ENCODE results near the gene ESYT3.

The ESYT3 gene

GRCh38 chr3:138401834-138402233 lies 32.6 kb upstream of the ESYT3 start:
- Histone ChIP-seq H3K4me3 (ENCODE audit: control insufficient read depth in 1 of 7, extremely low read depth in 1 of 7, insufficient read depth in 4 of 7, low read depth in 2 of 7, low read length in 6 of 7) (no peak overlapping the region), H3K4me1 (ENCODE audit: control extremely low read depth in 1 of 4, control insufficient read depth in 4 of 4, insufficient read depth in 4 of 4, low read length in 3 of 4) (no peaks in the 10 kb centered on the region), H3K9me3 (ENCODE audit: control extremely low read depth in 1 of 5, control insufficient read depth in 4 of 5, insufficient read depth in 2 of 5, low read depth in 1 of 5, low read length in 4 of 5) (no peaks in the 10 kb centered on the region), H3K36me3 (ENCODE audit: control insufficient read depth in 4 of 4, insufficient read depth in 4 of 4, low read length in 3 of 4) (no peaks in the 10 kb centered on the region), H3K27ac (ENCODE audit: insufficient read depth in 1 of 2, low read depth in 1 of 2, low read length in 2 of 2, poor library complexity in 1 of 2, severe bottlenecking in 2 of 2) (no peak overlapping the region), H3K27me3 (replicated peaks in 2 of 5; ENCODE audit: control insufficient read depth in 4 of 5, insufficient read depth in 5 of 5, low read length in 4 of 5) (no peaks in the 10 kb centered on the region)
- CTCF ChIA-PET: interaction anchor here (0.6 to 2.2 kb wide), 2 partner anchors 15 to 16 kb away, joined by 3 to 8 read pairs; no protein-coding TSS in a partner anchor
- no peak for DNase-seq
- WGBS (ENCODE audit: insufficient coverage): 100% methylated on average over 1 of the region's 7 CpGs
- POLR2A ChIA-PET: no interaction called here

GRCh38 chr3:138404121-138404520 lies 30.3 kb upstream of the ESYT3 start:
- H3K27ac ChIP-seq (ENCODE audit: insufficient read depth in 1 of 2, low read depth in 1 of 2, low read length in 2 of 2, poor library complexity in 1 of 2, severe bottlenecking in 2 of 2): no peak overlapping the region
- 97% methylated on average over 6 of the region's 6 CpGs for WGBS (ENCODE audit: insufficient coverage)
- POLR2A ChIA-PET: interaction anchor here (0.6 kb wide), 1 partner anchor 21 kb away, joined by 3 read pairs; no protein-coding TSS in a partner anchor
- no peaks in the 10 kb centered on the region for H3K36me3 ChIP-seq (ENCODE audit: control insufficient read depth in 4 of 4, insufficient read depth in 4 of 4, low read length in 3 of 4)
- H3K9me3 ChIP-seq (ENCODE audit: control extremely low read depth in 1 of 5, control insufficient read depth in 4 of 5, insufficient read depth in 2 of 5, low read depth in 1 of 5, low read length in 4 of 5): no peaks in the 10 kb centered on the region
- H3K27me3 ChIP-seq (replicated peaks in 2 of 5; ENCODE audit: control insufficient read depth in 4 of 5, insufficient read depth in 5 of 5, low read length in 4 of 5): no peaks in the 10 kb centered on the region
- no peak for DNase-seq
- no peak overlapping the region for H3K4me3 ChIP-seq (ENCODE audit: control insufficient read depth in 1 of 7, extremely low read depth in 1 of 7, insufficient read depth in 4 of 7, low read depth in 2 of 7, low read length in 6 of 7)
- CTCF ChIA-PET: interaction anchor here (1.9 kb wide), 1 partner anchor 8 kb away, joined by 4 read pairs; no protein-coding TSS in a partner anchor
- H3K4me1 ChIP-seq (ENCODE audit: control extremely low read depth in 1 of 4, control insufficient read depth in 4 of 4, insufficient read depth in 4 of 4, low read length in 3 of 4): no peaks in the 10 kb centered on the region

GRCh38 chr3:138405001-138405400 lies 29.4 kb upstream of the ESYT3 start:
- Histone ChIP-seq H3K4me1 (ENCODE audit: control extremely low read depth in 1 of 4, control insufficient read depth in 4 of 4, insufficient read depth in 4 of 4, low read length in 3 of 4) (no peaks in the 10 kb centered on the region), H3K27me3 (replicated peaks in 2 of 5; ENCODE audit: control insufficient read depth in 4 of 5, insufficient read depth in 5 of 5, low read length in 4 of 5) (no peaks in the 10 kb centered on the region), H3K27ac (ENCODE audit: insufficient read depth in 1 of 2, low read depth in 1 of 2, low read length in 2 of 2, poor library complexity in 1 of 2, severe bottlenecking in 2 of 2) (no peak overlapping the region), H3K9me3 (ENCODE audit: control extremely low read depth in 1 of 5, control insufficient read depth in 4 of 5, insufficient read depth in 2 of 5, low read depth in 1 of 5, low read length in 4 of 5) (no peaks in the 10 kb centered on the region), H3K36me3 (ENCODE audit: control insufficient read depth in 4 of 4, insufficient read depth in 4 of 4, low read length in 3 of 4) (no peaks in the 10 kb centered on the region), H3K4me3 (ENCODE audit: control insufficient read depth in 1 of 7, extremely low read depth in 1 of 7, insufficient read depth in 4 of 7, low read depth in 2 of 7, low read length in 6 of 7) (no peak overlapping the region)
- ChIA-PET CTCF (no interaction called here), POLR2A (no interaction called here)
- DNase-seq: no peak
- 97% methylated on average over 6 of the region's 7 CpGs for WGBS (ENCODE audit: insufficient coverage)

GRCh38 chr3:138405486-138405885 lies 28.9 kb upstream of the ESYT3 start:
- Histone ChIP-seq H3K9me3 (ENCODE audit: control extremely low read depth in 1 of 5, control insufficient read depth in 4 of 5, insufficient read depth in 2 of 5, low read depth in 1 of 5, low read length in 4 of 5) (no peaks in the 10 kb centered on the region), H3K36me3 (ENCODE audit: control insufficient read depth in 4 of 4, insufficient read depth in 4 of 4, low read length in 3 of 4) (no peaks in the 10 kb centered on the region), H3K4me1 (ENCODE audit: control extremely low read depth in 1 of 4, control insufficient read depth in 4 of 4, insufficient read depth in 4 of 4, low read length in 3 of 4) (no peaks in the 10 kb centered on the region), H3K27ac (ENCODE audit: insufficient read depth in 1 of 2, low read depth in 1 of 2, low read length in 2 of 2, poor library complexity in 1 of 2, severe bottlenecking in 2 of 2) (no peak overlapping the region), H3K4me3 (ENCODE audit: control insufficient read depth in 1 of 7, extremely low read depth in 1 of 7, insufficient read depth in 4 of 7, low read depth in 2 of 7, low read length in 6 of 7) (no peak overlapping the region), H3K27me3 (replicated peaks in 2 of 5; ENCODE audit: control insufficient read depth in 4 of 5, insufficient read depth in 5 of 5, low read length in 4 of 5) (no peaks in the 10 kb centered on the region)
- no peak for DNase-seq
- CTCF ChIA-PET: no interaction called here
- 90% methylated on average over 5 of the region's 5 CpGs for WGBS (ENCODE audit: insufficient coverage)
- POLR2A ChIA-PET: no interaction called here

- POLR2A ChIA-PET: no interaction called here
- Histone ChIP-seq H3K27ac (ENCODE audit: insufficient read depth in 1 of 2, low read depth in 1 of 2, low read length in 2 of 2, poor library complexity in 1 of 2, severe bottlenecking in 2 of 2) (no peak overlapping the region), H3K4me3 (ENCODE audit: control insufficient read depth in 1 of 7, extremely low read depth in 1 of 7, insufficient read depth in 4 of 7, low read depth in 2 of 7, low read length in 6 of 7) (no peak overlapping the region), H3K36me3 (ENCODE audit: control insufficient read depth in 4 of 4, insufficient read depth in 4 of 4, low read length in 3 of 4) (no peaks in the 10 kb centered on the region), H3K27me3 (replicated peaks in 2 of 5; ENCODE audit: control insufficient read depth in 4 of 5, insufficient read depth in 5 of 5, low read length in 4 of 5) (no peaks in the 10 kb centered on the region), H3K9me3 (ENCODE audit: control extremely low read depth in 1 of 5, control insufficient read depth in 4 of 5, insufficient read depth in 2 of 5, low read depth in 1 of 5, low read length in 4 of 5) (no peaks in the 10 kb centered on the region), H3K4me1 (ENCODE audit: control extremely low read depth in 1 of 4, control insufficient read depth in 4 of 4, insufficient read depth in 4 of 4, low read length in 3 of 4) (no peaks in the 10 kb centered on the region)
- 90% methylated on average over 2 of the region's 2 CpGs for WGBS (ENCODE audit: insufficient coverage)
- DNase-seq: no peak
- CTCF ChIA-PET: interaction anchor here (1.4 to 3.3 kb wide), 2 partner anchors 10 to 11 kb away, joined by 4 to 17 read pairs; no protein-coding TSS in a partner anchor
Measured at GRCh38 chr3:138406606-138407005, 27.8 kb upstream of the ESYT3 start.

- ChIA-PET POLR2A (no interaction called here), CTCF (interaction anchor here (0.5 to 3.3 kb wide), 5 partner anchors 8 to 1015 kb away, joined by 3 to 17 read pairs (median 4); no protein-coding TSS in a partner anchor)
- 97% methylated on average over 3 of the region's 3 CpGs for WGBS (ENCODE audit: insufficient coverage)
Measured at GRCh38 chr3:138407236-138407907, 27.0 kb upstream of the ESYT3 start.

GRCh38 chr3:138408751-138409570 lies 25.5 kb upstream of the ESYT3 start:
- POLR2A ChIA-PET: no interaction called here
- no peak overlapping the region for H3K4me3 ChIP-seq (ENCODE audit: control insufficient read depth in 1 of 7, extremely low read depth in 1 of 7, insufficient read depth in 4 of 7, low read depth in 2 of 7, low read length in 6 of 7)
- CTCF ChIA-PET: interaction anchor here (3.3 kb wide), 1 partner anchor 9 kb away, joined by 17 read pairs; no protein-coding TSS in a partner anchor
- no peaks in the 10 kb centered on the region for H3K9me3 ChIP-seq (ENCODE audit: control extremely low read depth in 1 of 5, control insufficient read depth in 4 of 5, insufficient read depth in 2 of 5, low read depth in 1 of 5, low read length in 4 of 5)
- peaks cover 0 to under 1% (median 0%) of the 10 kb centered on the region in 5 experiments for H3K27me3 ChIP-seq (replicated peaks in 2 of 5; ENCODE audit: control insufficient read depth in 4 of 5, insufficient read depth in 5 of 5, low read length in 4 of 5)
- H3K36me3 ChIP-seq (ENCODE audit: control insufficient read depth in 4 of 4, insufficient read depth in 4 of 4, low read length in 3 of 4): no peaks in the 10 kb centered on the region
- H3K4me1 ChIP-seq (ENCODE audit: control extremely low read depth in 1 of 4, control insufficient read depth in 4 of 4, insufficient read depth in 4 of 4, low read length in 3 of 4): peaks cover 0 to 3% (median 0%) of the 10 kb centered on the region in 4 experiments
- 76% methylated on average over 6 of the region's 7 CpGs for WGBS (ENCODE audit: insufficient coverage)
- H3K27ac ChIP-seq (ENCODE audit: insufficient read depth in 1 of 2, low read depth in 1 of 2, low read length in 2 of 2, poor library complexity in 1 of 2, severe bottlenecking in 2 of 2): no peak overlapping the region
- DNase-seq: no peak

More at GRCh38 chr3:138407236-138407907, 27.0 kb upstream of the ESYT3 start:
- Histone ChIP-seq H3K4me1 (ENCODE audit: control extremely low read depth in 1 of 4, control insufficient read depth in 4 of 4, insufficient read depth in 4 of 4, low read length in 3 of 4) (no peaks in the 10 kb centered on the region), H3K36me3 (ENCODE audit: control insufficient read depth in 4 of 4, insufficient read depth in 4 of 4, low read length in 3 of 4) (no peaks in the 10 kb centered on the region), H3K9me3 (ENCODE audit: control extremely low read depth in 1 of 5, control insufficient read depth in 4 of 5, insufficient read depth in 2 of 5, low read depth in 1 of 5, low read length in 4 of 5) (no peaks in the 10 kb centered on the region), H3K27me3 (replicated peaks in 2 of 5; ENCODE audit: control insufficient read depth in 4 of 5, insufficient read depth in 5 of 5, low read length in 4 of 5) (no peaks in the 10 kb centered on the region), H3K4me3 (ENCODE audit: control insufficient read depth in 1 of 7, extremely low read depth in 1 of 7, insufficient read depth in 4 of 7, low read depth in 2 of 7, low read length in 6 of 7) (no peak overlapping the region), H3K27ac (ENCODE audit: insufficient read depth in 1 of 2, low read depth in 1 of 2, low read length in 2 of 2, poor library complexity in 1 of 2, severe bottlenecking in 2 of 2) (no peak overlapping the region)
- DNase-seq: no peak

Data from common myeloid progenitor, CD34-positive (primary cell).